DMS53 treated with DMSO at 0.1 percent for 48 hours (cell line): ENCODE data around the gene ALB.
A peak's percentile ranks its signal among the peaks of the same experiment; 100 is the strongest.

Experiments
- DNase-seq: peaks from one replicate; lab custom pipeline; 2025; ENCODE audit not compliant: unreplicated experiment; lab: John Stamatoyannopoulos, UW

The ALB gene

GRCh38 chr4:73450398-73451004 is 46.4 kb downstream of the ALB start:
- DNase-seq, result peak; percentile 78

- no peak for DNase-seq
Observed at GRCh38 chr4:73451404-73451803, 47.3 kb downstream of the ALB start.

GRCh38 chr4:73451981-73452747 is 48.1 kb downstream of the ALB start:
- no peak for DNase-seq

- DNase-seq, result no peak
Observed at GRCh38 chr4:73452953-73453700, 49.0 kb downstream of the ALB start.

GRCh38 chr4:73453701-73454005 is 49.6 kb downstream of the ALB start:
- no peak for DNase-seq

- no peak for DNase-seq
Observed at GRCh38 chr4:73454920-73455319, 50.8 kb downstream of the ALB start.

GRCh38 chr4:73456177-73457022 is 52.3 kb downstream of the ALB start:
- DNase-seq, result no peak

GRCh38 chr4:73458184-73459047 is 54.3 kb downstream of the ALB start:
- no peak for DNase-seq

- no peak for DNase-seq
Observed at GRCh38 chr4:73459048-73459421, 54.9 kb downstream of the ALB start.

GRCh38 chr4:73460913-73461522 is 56.9 kb downstream of the ALB start:
- DNase-seq, result no peak

GRCh38 chr4:73468170-73468569 is 64.1 kb downstream of the ALB start:
- DNase-seq, result no peak

GRCh38 chr4:73470728-73471127 is 66.6 kb downstream of the ALB start:
- no peak for DNase-seq
